Karpas-422 (cell line): ENCODE measurements around the gene ABAT. TPM values are rescaled to one million over a fixed set of nuclear protein-coding genes. Genes with fewer than 3 reads are reported as not detected.

Source experiments
- DNase-seq: peaks from one replicate; pipeline ENCODE4 v3.0.0-alpha.2; 2015
- H2AFZ ChIP-seq: fragments of 200-600 bp; sonication (generic); 2 replicates; pipeline ENCODE4 v1.6.1; 2014; ENCODE audit warnings: antibody characterized with exemption, low read length, mixed read lengths
- H3K27ac ChIP-seq: fragments of 200-600 bp; sonication (generic); 2 replicates; pipeline ENCODE4 v1.5.1; 2014; ENCODE audit warnings: mild to moderate bottlenecking, low read length, moderate library complexity
- H3K27me3 ChIP-seq: fragments of 200-600 bp; sonication (generic); 2 replicates; pipeline ENCODE4 v1.6.1; 2014; ENCODE audit warnings: low read length, mixed read lengths
- H3K36me3 ChIP-seq: fragments of 200-600 bp; sonication (generic); 2 replicates; pipeline ENCODE4 v1.6.1; 2014; ENCODE audit warnings: low read length, mixed read lengths; ENCODE audit not compliant: insufficient read depth
- H3K4me1 ChIP-seq: fragments of 200-600 bp; sonication (generic); 2 replicates; pipeline ENCODE4 v1.6.1; 2014; ENCODE audit warnings: mild to moderate bottlenecking, low read length, mixed read lengths
- H3K4me2 ChIP-seq: fragments of 200-600 bp; sonication (generic); 2 replicates; pipeline ENCODE4 v1.6.1; 2014; ENCODE audit warnings: low read length, low read depth, mild to moderate bottlenecking; ENCODE audit not compliant: poor library complexity, severe bottlenecking
- H3K4me3 ChIP-seq: fragments of 200-600 bp; sonication (generic); 2 replicates; pipeline ENCODE4 v1.5.1; 2014; ENCODE audit warnings: mild to moderate bottlenecking, antibody characterized with exemption, low read length, mixed read lengths
- H3K79me2 ChIP-seq: fragments of 200-600 bp; sonication (generic); 2 replicates; pipeline ENCODE4 v1.6.1; 2014; ENCODE audit warnings: mild to moderate bottlenecking, low read length, mixed read lengths
- H3K9ac ChIP-seq: fragments of 200-600 bp; sonication (generic); 2 replicates; pipeline ENCODE4 v1.6.0; 2014; ENCODE audit warnings: low read length
- H3K9me2 ChIP-seq: fragments of 200-600 bp; sonication (generic), shearing (Covaris generic); replicated peaks from 2 replicates; pipeline ENCODE4 v1.6.0; 2014; ENCODE audit warnings: mild to moderate bottlenecking, low read length, moderate library complexity; ENCODE audit not compliant: insufficient read depth
- H3K9me3 ChIP-seq: fragments of 300-700, 200-600 bp; sonication (generic); 2 replicates; pipeline ENCODE4 v1.6.1; 2014; ENCODE audit warnings: low read length, mixed read lengths
- H4K20me1 ChIP-seq: fragments of 200-600 bp; sonication (generic); 2 replicates; pipeline ENCODE4 v1.6.1; 2014; ENCODE audit warnings: mild to moderate bottlenecking, antibody characterized with exemption, low read length, low read depth; ENCODE audit not compliant: insufficient read depth
- total RNA-seq: library from RNA; depleted of rRNA; stranded (reverse); fragments of >200 nt; shearing (Covaris generic); gene quantifications from 2 replicates; pipeline ENCODE4 v1.2.3, GENCODE V29; 2014; ENCODE audit warnings: low replicate concordance

The ABAT gene
- total RNA-seq, 1 experiment from 2014 or later, result 8.2 TPM

DNA sequence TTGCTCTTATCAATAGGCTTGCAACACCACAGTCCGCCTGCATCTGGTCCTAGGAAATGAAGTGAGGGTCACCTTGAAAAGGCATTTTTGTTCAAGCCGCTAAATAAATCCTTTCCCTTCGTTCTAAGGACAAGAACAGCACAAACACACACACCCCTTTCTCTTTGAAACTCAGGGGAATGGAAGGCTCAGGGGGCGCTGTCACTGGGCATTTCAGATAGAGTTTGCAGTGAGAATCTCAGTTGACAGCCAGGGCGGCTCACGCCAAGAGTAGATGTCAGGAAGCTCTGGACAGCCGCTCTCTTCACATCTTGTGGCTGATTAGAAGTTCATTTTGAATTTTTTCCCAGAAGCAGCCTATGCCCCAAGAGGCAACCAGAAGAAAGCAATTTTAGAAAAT, 39.8 kb downstream of the ABAT start:
- Histone ChIP-seq H3K9me2 (no peaks in the 10 kb centered on the region), H3K4me2 (no peak overlapping the region), H4K20me1 (0 out of 2 replicates have a peak, but pooled peaks cover 3% of the 10 kb centered on the region), H2AFZ (no peak overlapping the region), H3K4me3 (no peak overlapping the region), H3K4me1 (no peaks in the 10 kb centered on the region), H3K36me3 (no peaks in the 10 kb centered on the region), H3K27me3 (no peaks in the 10 kb centered on the region), H3K27ac (no peak overlapping the region), H3K9ac (no peak overlapping the region), H3K9me3 (no peaks in the 10 kb centered on the region), H3K79me2 (no peaks in the 10 kb centered on the region)
- DNase-seq, result no peak

DNA sequence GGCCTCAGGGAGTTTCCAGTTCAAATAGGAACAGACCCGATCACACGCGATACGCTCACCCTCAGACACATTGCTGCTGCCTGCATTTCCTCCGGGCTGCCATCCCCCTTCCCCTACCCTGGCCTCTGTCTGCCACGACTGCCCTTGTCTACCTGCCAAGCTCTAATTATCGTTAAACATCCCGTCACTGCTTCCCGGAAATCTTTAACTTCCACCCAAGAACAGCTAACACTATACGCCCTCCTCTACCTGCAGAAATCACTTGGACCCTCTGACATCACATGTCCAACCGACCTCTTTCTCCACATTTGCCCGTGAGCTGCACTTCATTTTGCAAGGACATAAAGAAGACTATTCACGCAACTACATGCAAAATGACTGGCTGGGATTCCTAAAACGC, 40.4 kb downstream of the ABAT start:
- no peaks in the 10 kb centered on the region for H3K4me1 ChIP-seq
- H2AFZ ChIP-seq, result no peak overlapping the region
- no peak overlapping the region for H3K4me2 ChIP-seq
- DNase-seq, result no peak
- H3K27ac ChIP-seq, result no peak overlapping the region
- H3K79me2 ChIP-seq, result no peaks in the 10 kb centered on the region
- H3K9ac ChIP-seq, result no peak overlapping the region
- no peaks in the 10 kb centered on the region for H3K36me3 ChIP-seq
- no peaks in the 10 kb centered on the region for H3K9me2 ChIP-seq
- H4K20me1 ChIP-seq, result 0 out of 2 replicates have a peak, but pooled peaks cover 3% of the 10 kb centered on the region
- H3K27me3 ChIP-seq, result no peaks in the 10 kb centered on the region
- no peaks in the 10 kb centered on the region for H3K9me3 ChIP-seq
- H3K4me3 ChIP-seq, result no peak overlapping the region

DNA sequence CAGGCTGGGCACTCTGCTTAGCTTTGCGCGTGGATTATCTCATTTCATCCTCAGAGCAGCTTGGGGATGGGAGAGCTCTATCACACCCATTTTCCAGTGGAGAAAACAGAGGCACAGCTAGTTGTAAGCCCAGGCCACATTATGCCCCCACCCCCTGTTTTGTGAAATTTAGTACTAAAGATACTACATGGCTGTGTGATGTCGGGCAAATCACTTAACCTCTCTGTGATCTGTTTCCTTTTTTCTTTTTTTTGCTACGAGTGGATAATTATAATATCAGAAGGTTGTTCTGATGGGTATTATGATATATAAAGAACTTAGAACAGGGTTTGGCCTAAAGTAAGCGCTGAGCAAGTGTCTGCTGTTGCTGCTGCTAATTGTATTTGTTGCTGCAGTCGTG, 41.6 kb downstream of the ABAT start:
- H3K9me3 ChIP-seq, result no peaks in the 10 kb centered on the region
- H4K20me1 ChIP-seq, result 0 out of 2 replicates have a peak, but pooled peaks cover 3% of the 10 kb centered on the region
- no peaks in the 10 kb centered on the region for H3K79me2 ChIP-seq
- H3K27ac ChIP-seq, result no peak overlapping the region
- H3K36me3 ChIP-seq, result no peaks in the 10 kb centered on the region
- no peak overlapping the region for H3K4me2 ChIP-seq
- H2AFZ ChIP-seq, result no peak overlapping the region
- no peaks in the 10 kb centered on the region for H3K4me1 ChIP-seq
- no peak overlapping the region for H3K4me3 ChIP-seq
- H3K9me2 ChIP-seq, result no peaks in the 10 kb centered on the region
- H3K9ac ChIP-seq, result no peak overlapping the region
- no peaks in the 10 kb centered on the region for H3K27me3 ChIP-seq
- DNase-seq, result no peak

DNA sequence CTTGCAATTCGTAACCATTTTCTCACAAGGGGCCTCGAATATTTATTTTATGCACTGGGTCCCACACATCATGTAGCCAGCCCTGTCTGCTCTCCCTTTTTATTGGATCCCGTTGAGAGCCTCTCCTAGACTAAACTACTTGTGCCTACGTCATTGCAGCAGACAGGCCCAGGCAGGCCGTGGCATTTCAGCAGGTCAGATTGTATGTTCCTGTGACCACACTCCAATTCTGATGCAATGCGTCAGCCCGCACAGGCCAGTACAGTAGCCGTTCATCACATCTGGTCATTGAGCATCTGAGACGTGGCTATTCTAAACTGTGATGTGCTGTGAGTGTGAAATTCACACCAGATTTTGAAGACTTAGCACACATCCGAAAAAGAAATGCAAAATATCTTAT, 42.2 kb downstream of the ABAT start:
- Histone ChIP-seq H3K36me3 (no peaks in the 10 kb centered on the region), H2AFZ (no peak overlapping the region), H3K27me3 (no peaks in the 10 kb centered on the region), H4K20me1 (0 out of 2 replicates have a peak, but pooled peaks cover 3% of the 10 kb centered on the region), H3K4me2 (no peak overlapping the region), H3K4me1 (peaks cover 3% of the 10 kb centered on the region), H3K79me2 (no peaks in the 10 kb centered on the region), H3K9me3 (no peaks in the 10 kb centered on the region), H3K27ac (no peak overlapping the region), H3K9ac (no peak overlapping the region), H3K9me2 (no peaks in the 10 kb centered on the region), H3K4me3 (no peak overlapping the region)
- DNase-seq, result no peak

DNA sequence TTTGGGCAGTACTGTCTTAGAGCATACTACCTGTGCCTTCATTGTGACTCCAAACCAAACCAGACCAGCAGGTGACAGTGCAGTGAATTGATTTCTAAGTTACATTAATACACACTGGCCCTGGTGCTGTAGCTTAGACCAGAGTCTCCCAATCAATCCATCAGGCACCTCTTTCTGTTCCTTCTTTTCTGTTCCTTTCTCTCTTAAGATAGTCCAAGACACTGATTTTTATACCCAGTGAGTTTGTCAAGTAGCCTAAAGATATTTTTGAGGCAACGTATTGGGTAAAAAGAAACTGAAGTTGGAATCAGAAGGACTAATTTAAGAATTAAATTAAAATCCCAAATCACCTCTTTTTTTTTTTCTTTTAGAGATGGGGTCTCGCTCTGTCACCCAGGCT, 43.1 kb downstream of the ABAT start:
- H3K4me2 ChIP-seq, result no peak overlapping the region
- H3K9ac ChIP-seq, result no peak overlapping the region
- H2AFZ ChIP-seq, result no peak overlapping the region
- no peak overlapping the region for H3K4me3 ChIP-seq
- H3K9me3 ChIP-seq, result no peaks in the 10 kb centered on the region
- no peak for DNase-seq
- H4K20me1 ChIP-seq, result 0 out of 2 replicates have a peak, but pooled peaks cover 3% of the 10 kb centered on the region
- H3K4me1 ChIP-seq, result peaks cover 6% of the 10 kb centered on the region
- H3K79me2 ChIP-seq, result no peaks in the 10 kb centered on the region
- no peaks in the 10 kb centered on the region for H3K9me2 ChIP-seq
- H3K27me3 ChIP-seq, result no peaks in the 10 kb centered on the region
- H3K36me3 ChIP-seq, result no peaks in the 10 kb centered on the region
- H3K27ac ChIP-seq, result no peak overlapping the region

DNA sequence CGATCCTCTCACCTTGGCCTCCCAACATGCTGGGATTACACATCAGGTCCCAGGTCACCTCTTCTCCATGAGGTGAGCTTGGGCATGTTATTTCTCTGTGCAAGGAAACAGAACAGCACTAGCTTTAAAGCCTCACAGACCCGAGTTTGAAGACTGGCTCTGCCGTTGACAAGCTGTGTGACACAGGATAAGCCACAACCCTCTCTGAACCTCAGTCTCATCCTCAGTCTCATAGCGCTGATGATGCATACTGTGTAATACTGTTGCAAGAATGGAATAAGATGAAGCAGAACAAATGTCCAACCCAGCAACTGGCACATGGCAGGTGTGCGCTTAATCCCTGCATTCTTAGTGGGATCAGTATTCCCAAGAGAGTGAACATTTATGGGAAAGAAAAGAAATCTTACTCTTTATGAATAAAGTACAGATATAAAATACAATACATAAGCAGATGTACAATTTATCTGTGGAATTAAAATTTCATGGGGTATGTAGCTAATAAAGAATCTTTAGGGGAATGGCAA, 43.5 kb downstream of the ABAT start:
- no peak overlapping the region for H3K4me3 ChIP-seq
- no peak overlapping the region for H3K4me2 ChIP-seq
- no peaks in the 10 kb centered on the region for H3K27me3 ChIP-seq
- H2AFZ ChIP-seq, result no peak overlapping the region
- no peaks in the 10 kb centered on the region for H3K9me2 ChIP-seq
- H3K9ac ChIP-seq, result no peak overlapping the region
- no peaks in the 10 kb centered on the region for H3K79me2 ChIP-seq
- peaks cover 6% of the 10 kb centered on the region for H3K4me1 ChIP-seq
- DNase-seq, result no peak
- 0 out of 2 replicates have a peak, but pooled peaks cover 3% of the 10 kb centered on the region for H4K20me1 ChIP-seq
- H3K36me3 ChIP-seq, result no peaks in the 10 kb centered on the region
- no peak overlapping the region for H3K27ac ChIP-seq
- H3K9me3 ChIP-seq, result no peaks in the 10 kb centered on the region

DNA sequence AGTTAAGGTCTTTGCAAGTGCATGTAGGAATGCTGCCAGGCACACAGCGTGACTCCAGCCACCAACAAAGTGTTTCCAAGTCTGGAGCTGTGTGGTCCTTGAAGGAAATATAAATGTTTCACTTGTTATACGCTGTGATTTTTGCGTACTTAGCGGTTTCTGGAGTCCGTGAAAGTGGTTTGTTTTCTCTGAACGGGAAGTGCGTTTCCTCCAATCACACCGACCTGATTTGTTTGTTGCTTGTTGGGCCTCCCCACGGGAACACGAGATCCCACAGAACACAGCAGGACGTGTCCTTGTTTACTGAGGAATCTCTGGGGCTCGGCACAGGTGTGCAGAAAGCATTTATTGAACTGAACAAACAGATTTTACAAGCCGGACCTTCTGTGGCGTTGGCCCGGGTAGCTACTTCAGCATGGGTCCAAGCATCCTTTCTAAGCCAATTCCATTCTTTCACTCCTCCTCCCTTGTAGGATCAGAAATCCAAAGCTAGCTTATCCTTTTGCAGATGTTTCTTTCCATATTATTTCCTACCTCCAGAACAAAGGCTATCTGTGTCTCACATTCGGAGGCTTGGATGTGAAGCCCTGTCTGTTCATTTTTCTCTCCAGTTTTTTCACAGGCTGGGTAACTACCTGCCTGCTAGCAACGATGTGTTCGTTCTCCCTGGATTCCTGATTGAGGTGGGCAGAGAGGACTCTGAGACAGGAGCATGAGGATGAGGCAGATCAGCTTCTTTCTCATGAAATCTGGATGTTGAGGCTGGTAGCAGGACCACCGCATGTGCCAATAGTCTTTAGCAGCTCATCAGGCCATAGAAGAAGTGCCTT, 44.6 kb downstream of the ABAT start:
- no peak overlapping the region for H3K9ac ChIP-seq
- no peak overlapping the region for H3K27ac ChIP-seq
- H3K27me3 ChIP-seq, result no peaks in the 10 kb centered on the region
- no peak overlapping the region for H3K4me2 ChIP-seq
- H4K20me1 ChIP-seq, result 0 out of 2 replicates have a peak, but pooled peaks cover 3% of the 10 kb centered on the region
- peaks cover 6% of the 10 kb centered on the region for H3K4me1 ChIP-seq
- H3K36me3 ChIP-seq, result no peaks in the 10 kb centered on the region
- H3K9me3 ChIP-seq, result no peaks in the 10 kb centered on the region
- no peaks in the 10 kb centered on the region for H3K79me2 ChIP-seq
- no peak for DNase-seq
- H3K4me3 ChIP-seq, result no peak overlapping the region
- no peak overlapping the region for H2AFZ ChIP-seq
- H3K9me2 ChIP-seq, result no peaks in the 10 kb centered on the region

DNA sequence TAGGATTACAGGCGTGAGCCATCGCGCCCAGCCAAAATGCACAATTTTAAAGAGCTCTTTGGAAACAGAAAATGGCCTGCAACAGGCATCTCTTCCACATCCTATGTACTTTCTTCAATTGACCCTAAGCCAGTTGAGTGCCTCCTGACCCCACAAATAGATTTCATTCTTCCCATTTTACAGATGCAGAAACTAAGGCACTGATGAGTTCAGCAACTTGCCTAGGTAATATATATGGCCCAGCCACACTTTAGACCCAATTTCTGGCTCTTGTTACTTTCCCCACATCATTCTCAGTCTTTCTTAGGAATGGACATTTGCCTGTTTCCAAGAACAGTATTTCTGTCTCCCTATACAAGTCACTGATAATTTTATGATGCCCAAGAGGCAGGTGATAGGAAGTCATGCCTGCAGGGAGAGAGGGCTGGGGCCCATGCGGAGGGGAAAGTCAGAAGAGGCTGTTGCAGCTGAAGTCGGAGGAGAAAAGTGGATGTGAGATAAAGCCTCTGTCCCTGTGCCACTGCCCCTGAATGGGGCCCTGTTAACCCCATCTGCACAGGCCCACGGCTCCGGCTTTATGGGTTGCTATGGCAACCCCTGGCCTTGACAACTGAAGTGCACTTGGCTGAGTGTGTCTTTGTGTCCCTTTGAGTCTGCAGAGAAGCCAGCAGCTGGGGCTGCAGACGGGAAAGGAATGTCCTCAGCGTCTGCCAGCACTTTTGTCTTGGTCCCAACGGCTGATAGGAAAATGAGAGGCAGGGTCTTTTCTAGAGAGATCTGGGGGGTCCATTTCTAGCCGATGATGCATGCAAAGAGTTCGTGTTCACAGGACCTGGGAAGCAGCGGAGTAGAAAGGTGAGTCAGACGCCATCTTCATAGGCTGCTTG, 45.9 kb downstream of the ABAT start:
- Histone ChIP-seq H3K4me2 (no peak overlapping the region), H3K9me2 (no peaks in the 10 kb centered on the region), H3K9me3 (no peaks in the 10 kb centered on the region), H3K36me3 (no peaks in the 10 kb centered on the region), H3K4me1 (peaks cover 6% of the 10 kb centered on the region), H3K9ac (no peak overlapping the region), H3K27ac (no peak overlapping the region), H2AFZ (no peak overlapping the region), H3K27me3 (no peaks in the 10 kb centered on the region), H3K79me2 (no peaks in the 10 kb centered on the region), H3K4me3 (no peak overlapping the region), H4K20me1 (no peaks in the 10 kb centered on the region)
- DNase-seq, result no peak
